ENCODE results near the gene SMLR1. TPM values are rescaled to one million over a fixed set of nuclear protein-coding genes. Genes with fewer than 3 reads are reported as not detected.

SMLR1 gene
- total RNA-seq, 1 donor from 2014 or later, result not detected

GRCh38 chr6:130840050-130840449, 12.8 kb downstream of the SMLR1 start:
- H3K4me1 Mint-ChIP-seq, result no peaks in the 10 kb centered on the region
- ChIA-PET POLR2A (no interaction called here), CTCF (no interaction called here)
- no peaks in the 10 kb centered on the region for H3K27me3 Mint-ChIP-seq
- no peaks in the 10 kb centered on the region for H3K9me3 Mint-ChIP-seq
- H3K36me3 Mint-ChIP-seq (ENCODE audit: low read depth), result peaks cover 28% of the 10 kb centered on the region
- ATAC-seq (ENCODE audit: low read depth) (no peak), DNase-seq (no peak)
- H3K4me3 Mint-ChIP-seq, result no peak overlapping the region
- no peak overlapping the region for H3K27ac Mint-ChIP-seq
- TF ChIP-seq CTCF (IDR thresholded peaks at IDR 0.05), result no peak
- intact Hi-C loops (cut with micrococcal nuclease), result loop anchor here (10.0 kb wide), 2 partner anchors 145 to 1345 kb away; no protein-coding TSS in a partner anchor

GRCh38 chr6:130841128-130841728, 14.0 kb downstream of the SMLR1 start:
- no peak for ATAC-seq (ENCODE audit: low read depth)
- Mint-ChIP-seq H3K4me3 (no peak overlapping the region), H3K36me3 (ENCODE audit: low read depth) (peaks cover 28% of the 10 kb centered on the region), H3K4me1 (no peaks in the 10 kb centered on the region), H3K9me3 (no peaks in the 10 kb centered on the region), H3K27me3 (no peaks in the 10 kb centered on the region), H3K27ac (no peak overlapping the region)
- ChIA-PET POLR2A (no interaction called here), CTCF (no interaction called here)
- TF ChIP-seq CTCF (IDR thresholded peaks at IDR 0.05), result no peak
- intact Hi-C loops (cut with micrococcal nuclease), result loop anchor here (10.0 kb wide), 2 partner anchors 146 to 1346 kb away; no protein-coding TSS in a partner anchor
- DNase-seq, result no peak

DNA sequence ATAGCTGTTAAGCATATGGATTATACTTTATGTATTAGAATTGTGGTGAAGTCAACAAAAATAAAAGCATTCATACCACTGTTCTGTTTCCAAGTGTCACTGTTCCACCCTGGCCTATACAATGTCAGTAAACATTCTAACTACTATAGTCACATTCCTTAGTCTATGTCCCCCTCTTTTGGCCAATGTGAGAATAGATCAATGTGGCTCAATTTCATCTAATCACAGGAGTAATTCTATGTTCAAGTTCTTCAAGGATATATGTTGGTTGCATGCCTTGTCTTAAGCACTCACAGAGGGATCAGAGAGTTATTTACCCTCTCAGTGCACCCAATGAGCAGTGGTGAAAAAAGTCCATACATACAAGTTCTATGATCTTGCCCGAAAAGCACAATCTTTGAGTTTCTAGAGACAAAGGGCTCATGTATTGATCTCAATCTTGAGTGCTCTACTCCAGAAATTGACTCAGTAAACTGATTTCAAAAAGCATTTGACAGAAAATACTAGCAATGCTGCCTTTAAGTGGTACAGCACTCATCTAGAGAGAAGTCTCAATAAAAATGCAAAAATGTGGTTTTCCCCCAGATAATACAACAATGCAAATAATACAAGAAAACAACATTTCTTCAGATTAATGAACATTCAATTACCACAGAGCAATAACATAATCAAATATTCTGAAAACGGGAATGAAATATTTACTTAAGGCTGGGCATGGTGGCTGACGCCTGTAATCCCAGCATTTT, 16.5 kb downstream of the SMLR1 start:
- CTCF ChIA-PET, result interaction anchor here (0.6 to 1.8 kb wide), 4 partner anchors 8 to 522 kb away, joined by 3 to 8 read pairs (median 5); no protein-coding TSS in a partner anchor
- Mint-ChIP-seq H3K27me3 (no peaks in the 10 kb centered on the region), H3K27ac (no peak overlapping the region), H3K36me3 (ENCODE audit: low read depth) (peaks cover 25% of the 10 kb centered on the region), H3K4me3 (no peak overlapping the region), H3K9me3 (no peaks in the 10 kb centered on the region), H3K4me1 (peaks cover 19% of the 10 kb centered on the region)
- ATAC-seq (ENCODE audit: low read depth) (peak; percentile 73), DNase-seq (no peak)
- intact Hi-C loops (cut with micrococcal nuclease), result loop anchor here (1.0 to 10.0 kb wide), 6 partner anchors 149 to 1349 kb away; no protein-coding TSS in a partner anchor
- POLR2A ChIA-PET, result no interaction called here
- TF ChIP-seq CTCF (IDR thresholded peaks at IDR 0.05), result peak; percentile 31

DNA sequence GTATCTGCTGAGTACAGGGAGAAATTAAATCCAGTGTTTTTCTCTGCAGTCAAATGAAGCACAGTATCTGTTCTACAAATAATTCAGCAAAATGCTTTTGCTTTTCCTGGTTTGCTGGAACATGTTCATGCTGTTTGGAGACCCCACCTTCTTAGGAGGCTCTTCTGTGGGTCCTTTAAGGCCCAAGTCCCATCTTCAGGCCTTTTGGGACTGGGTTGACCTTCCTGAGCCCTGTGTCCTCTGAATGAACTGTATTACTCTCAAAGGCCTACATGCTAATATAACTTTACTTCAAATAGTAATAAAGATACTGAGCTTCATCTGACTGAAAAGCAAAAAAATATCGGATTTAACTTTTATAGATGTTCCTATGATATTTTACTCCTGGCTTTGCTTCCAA, 19.3 kb downstream of the SMLR1 start:
- no peaks in the 10 kb centered on the region for H3K9me3 Mint-ChIP-seq
- no peak overlapping the region for H3K4me3 Mint-ChIP-seq
- CTCF ChIA-PET, result interaction anchor here (0.8 to 1.4 kb wide), 4 partner anchors 24 to 524 kb away, joined by 3 to 4 read pairs (median 3); no protein-coding TSS in a partner anchor
- no peaks in the 10 kb centered on the region for H3K27me3 Mint-ChIP-seq
- POLR2A ChIA-PET, result no interaction called here
- intact Hi-C loops (cut with micrococcal nuclease), result loop anchor here (10.0 kb wide), 2 partner anchors 152 to 1352 kb away; no protein-coding TSS in a partner anchor
- DNase-seq (no peak), ATAC-seq (ENCODE audit: low read depth) (no peak)
- peaks cover 10% of the 10 kb centered on the region for H3K36me3 Mint-ChIP-seq (ENCODE audit: low read depth)
- TF ChIP-seq CTCF (IDR thresholded peaks at IDR 0.05), result no peak
- no peak overlapping the region for H3K27ac Mint-ChIP-seq
- H3K4me1 Mint-ChIP-seq, result peaks cover 32% of the 10 kb centered on the region
